ENCODE results near the gene CHMP4B. TPM values are rescaled to one million over a fixed set of nuclear protein-coding genes. Genes with fewer than 3 reads are reported as not detected.
A peak's percentile ranks its signal among the peaks of the same experiment; 100 is the strongest.

Gene CHMP4B
- total and polyA plus RNA-seq, 3 donors from 2014 or later = 98.3 to 114 (median 102) TPM

GRCh38 chr20:33889312-33889711 is 78.2 kb downstream of the CHMP4B start:
- intact Hi-C loops (cut with DNase I; ENCODE audit: low total_unique reads) = no loop called here
- H3K36me3 ChIP-seq (ENCODE audit: low read depth, missing control alignments) = no peaks in the 10 kb centered on the region
- H3K27ac ChIP-seq = no peak overlapping the region
- no peak for DNase-seq
- no peak overlapping the region for H3K4me3 ChIP-seq
- peaks cover 5% of the 10 kb centered on the region for H3K4me1 ChIP-seq
- H3K9me3 ChIP-seq = no peaks in the 10 kb centered on the region
- H3K27me3 ChIP-seq = no peaks in the 10 kb centered on the region
- TF ChIP-seq CTCF (IDR thresholded peaks at IDR 0.05) (no peak), POLR2A (IDR thresholded peaks at IDR 0.05) (no peak)

- H3K4me3 ChIP-seq = no peak overlapping the region
- 90 to 91% methylated on average over 1 of the region's 1 CpG for WGBS, 2 donors
Observed at GRCh38 chr20:33890557-33890956, 79.4 kb downstream of the CHMP4B start.

GRCh38 chr20:33893314-33893713 is 82.2 kb downstream of the CHMP4B start:
- Histone ChIP-seq H3K36me3 (ENCODE audit: low read depth, missing control alignments) (no peaks in the 10 kb centered on the region), H3K9me3 (no peaks in the 10 kb centered on the region), H3K27ac (no peak overlapping the region), H3K4me1 (peaks cover 1% of the 10 kb centered on the region), H3K4me3 (no peak overlapping the region), H3K27me3 (no peaks in the 10 kb centered on the region)
- intact Hi-C loops (cut with DNase I; ENCODE audit: low total_unique reads) = no loop called here
- no peak for DNase-seq
- WGBS, 2 donors = 88 to 92% methylated on average over 4 of the region's 4 CpGs
- TF ChIP-seq POLR2A (IDR thresholded peaks at IDR 0.05) (no peak), CTCF (IDR thresholded peaks at IDR 0.05) (no peak)

More at GRCh38 chr20:33890557-33890956, 79.4 kb downstream of the CHMP4B start:
- Histone ChIP-seq H3K27ac (no peak overlapping the region), H3K27me3 (no peaks in the 10 kb centered on the region), H3K9me3 (no peaks in the 10 kb centered on the region), H3K36me3 (ENCODE audit: low read depth, missing control alignments) (no peaks in the 10 kb centered on the region), H3K4me1 (peaks cover 5% of the 10 kb centered on the region)
- intact Hi-C loops (cut with DNase I; ENCODE audit: low total_unique reads) = no loop called here
- DNase-seq = no peak
- TF ChIP-seq CTCF (IDR thresholded peaks at IDR 0.05) = no peak
- TF ChIP-seq POLR2A (IDR thresholded peaks at IDR 0.05) = no peak

- WGBS, 2 donors = 80 to 100% methylated on average over 3 of the region's 3 CpGs
- no peaks in the 10 kb centered on the region for H3K4me1 ChIP-seq
- no peak for DNase-seq
- no peak overlapping the region for H3K27ac ChIP-seq
- no peaks in the 10 kb centered on the region for H3K27me3 ChIP-seq
- H3K9me3 ChIP-seq = no peaks in the 10 kb centered on the region
- TF ChIP-seq CTCF (IDR thresholded peaks at IDR 0.05) = no peak
- H3K4me3 ChIP-seq = no peak overlapping the region
- intact Hi-C loops (cut with DNase I; ENCODE audit: low total_unique reads) = no loop called here
- H3K36me3 ChIP-seq (ENCODE audit: low read depth, missing control alignments) = no peaks in the 10 kb centered on the region
Observed at GRCh38 chr20:33894798-33895197, 83.7 kb downstream of the CHMP4B start.

- H3K36me3 ChIP-seq (ENCODE audit: low read depth, missing control alignments) = no peaks in the 10 kb centered on the region
- intact Hi-C loops (cut with DNase I; ENCODE audit: low total_unique reads) = no loop called here
- no peaks in the 10 kb centered on the region for H3K9me3 ChIP-seq
- 61 to 62% methylated on average over 4 of the region's 4 CpGs for WGBS, 2 donors
- no peak for TF ChIP-seq POLR2A (IDR thresholded peaks at IDR 0.05)
- no peak for TF ChIP-seq CTCF (IDR thresholded peaks at IDR 0.05)
- H3K4me1 ChIP-seq = no peaks in the 10 kb centered on the region
- no peaks in the 10 kb centered on the region for H3K27me3 ChIP-seq
- H3K27ac ChIP-seq = no peak overlapping the region
- H3K4me3 ChIP-seq = no peak overlapping the region
- DNase-seq = peak; percentile 69
Observed at GRCh38 chr20:33896509-33896908, 85.4 kb downstream of the CHMP4B start.
